ENCODE data around the gene DPYSL4. TPM values are rescaled to one million over a fixed set of nuclear protein-coding genes. Genes with fewer than 3 reads are reported as not detected.

DPYSL4 gene
- total RNA-seq, 4 donors from 2014 or later, result 0.27 TPM; not detected in 3

DNA sequence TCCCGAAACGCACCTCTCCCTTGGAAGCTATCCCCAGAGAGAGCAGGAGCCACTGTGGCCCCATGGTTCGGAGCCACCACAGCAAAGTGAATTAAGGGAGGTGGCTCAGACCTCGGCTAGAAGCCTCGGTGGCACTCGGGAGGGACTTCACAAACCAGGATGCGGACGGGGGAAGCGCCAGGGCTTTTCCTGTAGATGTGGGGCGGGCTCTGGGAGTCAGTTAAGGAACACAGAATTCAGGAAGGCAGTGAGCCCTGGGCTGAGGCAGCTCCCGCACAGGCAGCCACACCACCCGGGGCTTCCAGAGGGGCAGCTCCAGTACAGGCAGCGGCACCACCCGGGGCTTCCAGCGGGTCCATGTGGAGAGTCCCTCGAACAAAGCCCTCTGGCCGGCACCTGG lies 42.7 kb upstream of the DPYSL4 start:
- peaks cover 0 to 7% (median 0%) of the 10 kb centered on the region in 4 donors for H3K4me1 ChIP-seq
- no peaks in the 10 kb centered on the region for H3K36me3 ChIP-seq
- H3K9me3 ChIP-seq, result no peaks in the 10 kb centered on the region
- TF ChIP-seq POLR2A (IDR thresholded peaks at IDR 0.05), result no peak
- TF ChIP-seq, protein P1, sequence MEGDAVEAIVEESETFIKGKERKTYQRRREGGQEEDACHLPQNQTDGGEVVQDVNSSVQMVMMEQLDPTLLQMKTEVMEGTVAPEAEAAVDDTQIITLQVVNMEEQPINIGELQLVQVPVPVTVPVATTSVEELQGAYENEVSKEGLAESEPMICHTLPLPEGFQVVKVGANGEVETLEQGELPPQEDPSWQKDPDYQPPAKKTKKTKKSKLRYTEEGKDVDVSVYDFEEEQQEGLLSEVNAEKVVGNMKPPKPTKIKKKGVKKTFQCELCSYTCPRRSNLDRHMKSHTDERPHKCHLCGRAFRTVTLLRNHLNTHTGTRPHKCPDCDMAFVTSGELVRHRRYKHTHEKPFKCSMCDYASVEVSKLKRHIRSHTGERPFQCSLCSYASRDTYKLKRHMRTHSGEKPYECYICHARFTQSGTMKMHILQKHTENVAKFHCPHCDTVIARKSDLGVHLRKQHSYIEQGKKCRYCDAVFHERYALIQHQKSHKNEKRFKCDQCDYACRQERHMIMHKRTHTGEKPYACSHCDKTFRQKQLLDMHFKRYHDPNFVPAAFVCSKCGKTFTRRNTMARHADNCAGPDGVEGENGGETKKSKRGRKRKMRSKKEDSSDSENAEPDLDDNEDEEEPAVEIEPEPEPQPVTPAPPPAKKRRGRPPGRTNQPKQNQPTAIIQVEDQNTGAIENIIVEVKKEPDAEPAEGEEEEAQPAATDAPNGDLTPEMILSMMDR (IDR thresholded peaks at IDR 0.05), result no peak
- no peak for DNase-seq
- H3K27me3 ChIP-seq, result no peaks in the 10 kb centered on the region
- H3K4me3 ChIP-seq, result no peak overlapping the region
- H3K27ac ChIP-seq, result no peak overlapping the region

DNA sequence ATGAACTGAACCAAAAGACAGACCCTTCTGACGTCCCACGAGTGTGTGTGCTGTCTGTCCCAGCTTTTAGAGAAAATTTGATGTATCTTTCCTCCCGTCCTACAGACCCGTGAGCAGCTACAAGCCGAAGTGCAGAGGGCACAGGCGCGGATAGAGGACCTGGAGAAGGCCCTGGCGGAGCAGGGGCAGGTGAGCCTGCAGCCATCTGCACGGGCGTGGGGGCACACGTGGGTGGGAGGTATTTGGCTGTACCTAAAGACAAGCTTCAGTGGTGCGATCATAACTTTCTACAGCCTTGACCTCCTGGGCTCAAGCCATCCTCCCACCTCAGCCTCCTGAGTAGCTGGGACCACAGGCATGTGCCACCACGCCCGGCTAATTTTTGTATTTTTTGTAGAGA lies 41.7 kb upstream of the DPYSL4 start:
- no peak for TF ChIP-seq POLR2A (IDR thresholded peaks at IDR 0.05)
- TF ChIP-seq, protein P1 (IDR thresholded peaks at IDR 0.05), result no peak

GRCh38 chr10:132145521-132146185 lies 41.1 kb upstream of the DPYSL4 start:
- no peaks in the 10 kb centered on the region for H3K9me3 ChIP-seq
- TF ChIP-seq POLR2A (IDR thresholded peaks at IDR 0.05), result no peak
- TF ChIP-seq, protein P1 (IDR thresholded peaks at IDR 0.05), result no peak
- H3K36me3 ChIP-seq, result no peaks in the 10 kb centered on the region
- H3K27me3 ChIP-seq, result no peaks in the 10 kb centered on the region
- H3K4me1 ChIP-seq, result peaks cover 0 to 7% (median 0%) of the 10 kb centered on the region in 4 donors
- no peak overlapping the region for H3K4me3 ChIP-seq
- no peak overlapping the region for H3K27ac ChIP-seq
- no peak for DNase-seq

More for the DNA sequence above, 41.7 kb upstream of the DPYSL4 start:
- Histone ChIP-seq H3K9me3 (no peaks in the 10 kb centered on the region), H3K27me3 (no peaks in the 10 kb centered on the region), H3K4me3 (no peak overlapping the region), H3K36me3 (no peaks in the 10 kb centered on the region), H3K4me1 (peaks cover 0 to 7% (median 0%) of the 10 kb centered on the region in 4 donors), H3K27ac (no peak overlapping the region)
- DNase-seq, result no peak

DNA sequence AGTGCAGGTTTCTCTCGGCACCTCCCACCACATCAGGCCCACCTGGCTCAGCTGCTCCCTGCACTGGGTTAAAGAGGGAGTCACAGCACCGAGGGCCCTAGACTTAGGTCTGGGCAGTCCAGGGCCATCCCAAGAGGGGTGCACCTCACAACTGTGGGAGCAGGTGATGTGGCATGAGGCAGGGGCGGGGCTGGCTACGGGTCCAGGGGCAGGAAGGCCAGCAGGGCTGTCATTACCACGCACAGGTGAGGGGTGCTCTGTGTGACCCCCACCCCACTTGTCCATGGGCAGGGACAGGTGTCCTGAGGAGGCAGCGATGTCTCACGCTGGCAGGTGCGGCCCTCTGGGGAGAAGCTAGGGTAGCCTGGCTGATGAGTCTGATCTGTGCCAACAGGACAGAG lies 40.5 kb upstream of the DPYSL4 start:
- Histone ChIP-seq H3K27ac (no peak overlapping the region), H3K4me3 (no peak overlapping the region), H3K36me3 (no peaks in the 10 kb centered on the region), H3K9me3 (no peaks in the 10 kb centered on the region), H3K27me3 (no peaks in the 10 kb centered on the region), H3K4me1 (peaks cover 0 to 7% (median 0%) of the 10 kb centered on the region in 4 donors)
- TF ChIP-seq, protein P1 (IDR thresholded peaks at IDR 0.05), result no peak
- TF ChIP-seq POLR2A (IDR thresholded peaks at IDR 0.05), result no peak
- DNase-seq, result no peak

DNA sequence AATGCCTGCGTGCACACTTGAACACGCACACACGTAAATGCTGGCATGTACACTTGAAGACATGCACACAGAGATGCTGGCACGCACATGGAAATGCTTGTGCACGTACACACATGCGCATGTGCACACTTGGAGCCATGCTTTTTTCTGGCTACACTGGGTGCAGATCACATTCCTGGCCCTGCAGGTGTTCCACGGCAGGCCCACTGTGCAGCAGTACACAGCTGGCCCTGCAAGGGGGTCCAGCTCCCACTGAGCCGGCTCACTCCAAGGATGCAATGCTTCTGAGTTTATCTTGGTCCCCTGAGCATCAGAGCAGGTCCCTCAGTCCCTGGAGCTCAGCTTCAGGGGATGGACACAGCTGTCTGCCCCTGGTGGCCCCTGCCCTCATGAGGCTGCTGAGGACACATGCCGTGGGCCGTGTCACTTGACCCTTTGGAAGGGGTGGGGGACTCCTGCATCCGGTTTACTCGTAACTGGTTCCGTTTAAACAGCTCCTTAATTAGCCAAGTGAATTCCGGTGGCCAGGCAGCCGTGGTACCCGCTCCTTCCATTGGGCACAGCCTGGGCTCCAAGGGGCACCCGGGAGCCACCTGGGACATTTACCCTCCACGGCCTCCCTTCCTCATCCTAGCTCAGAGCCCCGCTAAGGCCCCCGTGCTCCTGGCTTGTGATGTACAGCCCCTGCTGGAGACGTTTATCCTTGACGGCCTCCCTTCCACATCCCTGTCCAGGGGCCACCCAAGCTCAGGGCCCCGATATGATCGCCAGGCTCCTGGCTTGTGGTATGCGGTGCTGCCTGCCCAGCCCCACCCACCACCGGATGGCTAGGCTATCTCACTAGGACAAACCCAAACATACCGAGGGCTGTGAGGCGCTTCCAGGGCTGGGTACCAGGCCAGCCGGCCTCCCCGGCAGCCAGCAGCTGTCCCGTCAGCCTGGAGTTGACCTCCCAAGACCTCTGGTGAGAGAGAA lies 39.5 kb upstream of the DPYSL4 start:
- Histone ChIP-seq H3K4me1 (peaks cover 0 to 6% (median 0%) of the 10 kb centered on the region in 4 donors), H3K27ac (no peak overlapping the region), H3K9me3 (no peaks in the 10 kb centered on the region), H3K27me3 (no peaks in the 10 kb centered on the region), H3K4me3 (no peak overlapping the region), H3K36me3 (no peaks in the 10 kb centered on the region)
- TF ChIP-seq, protein P1 (IDR thresholded peaks at IDR 0.05), result no peak
- no peak for TF ChIP-seq POLR2A (IDR thresholded peaks at IDR 0.05)
- no peak for DNase-seq

Data from Peyer's patch (tissue), 4 donors.